RWPE2 (cell line): ENCODE data around the gene CSMD2.

ENCODE experiments used
- ATAC-seq: fragments of 200-7000 bp; cut with Tn5 transposase; 3 replicates; pipeline ENCODE4 v1.9.1; 2021; ENCODE audit warnings: low read depth
- DNase-seq: peaks from one replicate; pipeline ENCODE4 v3.0.0-alpha.2; 2020; ENCODE audit warnings: low spot score
- H3K27ac ChIP-seq: fragments of 450-650 bp; 2 replicates; pipeline ENCODE4 v1.5.1; 2017; ENCODE audit warnings: mild to moderate bottlenecking; ENCODE audit not compliant: poor library complexity, severe bottlenecking
- H3K27me3 ChIP-seq: fragments of 250-450 bp; sonication (Bioruptor Pico); 2 replicates; pipeline ENCODE4 v1.5.1; 2021; ENCODE audit warnings: mild to moderate bottlenecking, moderate library complexity; ENCODE audit not compliant: insufficient read depth, poor library complexity, severe bottlenecking
- H3K36me3 ChIP-seq: fragments of 250-450 bp; sonication (Bioruptor Pico); 2 replicates; pipeline ENCODE4 v1.5.1; 2020; ENCODE audit warnings: low read depth, mild to moderate bottlenecking, moderate library complexity
- H3K4me1 ChIP-seq: fragments of 250-450 bp; sonication (Bioruptor Pico); 2 replicates; pipeline ENCODE4 v1.5.1; 2021; ENCODE audit warnings: mild to moderate bottlenecking, moderate library complexity; ENCODE audit not compliant: insufficient read depth, poor library complexity, severe bottlenecking
- H3K4me3 ChIP-seq: fragments of 250-450 bp; sonication (Bioruptor Pico); 2 replicates; pipeline ENCODE4 v1.5.1; 2021; ENCODE audit warnings: mild to moderate bottlenecking, moderate library complexity; ENCODE audit not compliant: severe bottlenecking
- H3K9me3 ChIP-seq: fragments of 250-450 bp; sonication (Bioruptor Pico); 2 replicates; pipeline ENCODE4 v1.5.1; 2021; ENCODE audit warnings: mild to moderate bottlenecking, moderate library complexity; ENCODE audit not compliant: severe bottlenecking
- CTCF ChIP-seq: fragments of 450-650 bp; IDR thresholded peaks from one replicate; pipeline ENCODE4 v1.5.1; 2017; ENCODE audit warnings: mild to moderate bottlenecking, moderate library complexity; ENCODE audit not compliant: poor library complexity, severe bottlenecking

The CSMD2 gene

GRCh38 chr1:33914531-33914930 lies 250.5 kb downstream of the CSMD2 start:
- H3K27ac ChIP-seq, result no peak overlapping the region
- no peak for DNase-seq
- no peak overlapping the region for H3K4me3 ChIP-seq
- no peaks in the 10 kb centered on the region for H3K9me3 ChIP-seq
- ATAC-seq, result no peak
- no peaks in the 10 kb centered on the region for H3K27me3 ChIP-seq
- no peak for TF ChIP-seq CTCF
- H3K36me3 ChIP-seq, result no peaks in the 10 kb centered on the region
- H3K4me1 ChIP-seq, result no peaks in the 10 kb centered on the region

GRCh38 chr1:33908324-33908956 lies 256.6 kb downstream of the CSMD2 start:
- no peaks in the 10 kb centered on the region for H3K9me3 ChIP-seq
- no peaks in the 10 kb centered on the region for H3K4me1 ChIP-seq
- H3K27ac ChIP-seq, result no peak overlapping the region
- ATAC-seq (no peak), DNase-seq (no peak)
- H3K36me3 ChIP-seq, result no peaks in the 10 kb centered on the region
- H3K4me3 ChIP-seq, result no peak overlapping the region
- no peak for TF ChIP-seq CTCF
- no peaks in the 10 kb centered on the region for H3K27me3 ChIP-seq

GRCh38 chr1:33906156-33906555 lies 258.9 kb downstream of the CSMD2 start:
- H3K27ac ChIP-seq, result no peak overlapping the region
- H3K4me1 ChIP-seq, result no peaks in the 10 kb centered on the region
- H3K27me3 ChIP-seq, result no peaks in the 10 kb centered on the region
- no peak for ATAC-seq
- H3K4me3 ChIP-seq, result no peak overlapping the region
- H3K9me3 ChIP-seq, result peaks cover 2% of the 10 kb centered on the region
- H3K36me3 ChIP-seq, result no peaks in the 10 kb centered on the region
- DNase-seq, result no peak
- TF ChIP-seq CTCF, result no peak

GRCh38 chr1:33905241-33905640 lies 259.8 kb downstream of the CSMD2 start:
- TF ChIP-seq CTCF, result no peak
- no peak for ATAC-seq
- H3K4me1 ChIP-seq, result no peaks in the 10 kb centered on the region
- H3K27ac ChIP-seq, result no peak overlapping the region
- H3K36me3 ChIP-seq, result no peaks in the 10 kb centered on the region
- peaks cover 2% of the 10 kb centered on the region for H3K9me3 ChIP-seq
- H3K4me3 ChIP-seq, result no peak overlapping the region
- H3K27me3 ChIP-seq, result no peaks in the 10 kb centered on the region
- DNase-seq, result no peak

- H3K27ac ChIP-seq, result no peak overlapping the region
- H3K36me3 ChIP-seq, result no peaks in the 10 kb centered on the region
- no peak overlapping the region for H3K4me3 ChIP-seq
- no peak for ATAC-seq
- no peak for DNase-seq
- no peak for TF ChIP-seq CTCF
- H3K9me3 ChIP-seq, result peaks cover 2% of the 10 kb centered on the region
- H3K4me1 ChIP-seq, result no peaks in the 10 kb centered on the region
- H3K27me3 ChIP-seq, result no peaks in the 10 kb centered on the region
Observed at GRCh38 chr1:33903210-33903589, 261.8 kb downstream of the CSMD2 start.
